DND-41 (cell line): ENCODE data around the gene COL15A1.

Experiments used
- ATAC-seq: fragments of 200-7000 bp; cut with Tn5 transposase; 3 replicates; pipeline ENCODE4 v1.9.1; 2021; ENCODE audit warnings: low read depth; ENCODE audit not compliant: insufficient read depth
- DNase-seq: peaks from one replicate; pipeline ENCODE4 v3.0.0-alpha.2; 2020
- H2AFZ ChIP-seq: 2 replicates; pipeline ENCODE4 v1.6.0; 2012; ENCODE audit warnings: low read depth, low read length
- H3K27ac ChIP-seq: 2 replicates; pipeline ENCODE4 v1.5.1; 2012; ENCODE audit warnings: low read length, inconsistent platforms
- H3K27me3 ChIP-seq: fragments of 200-600 bp; sonication (generic); 2 replicates; pipeline ENCODE4 v1.6.0; 2012; ENCODE audit warnings: low read length, mild to moderate bottlenecking, inconsistent platforms; ENCODE audit not compliant: insufficient read depth, poor library complexity
- H3K36me3 ChIP-seq: 2 replicates; pipeline ENCODE4 v1.5.1; 2012; ENCODE audit warnings: low read length, inconsistent platforms; ENCODE audit not compliant: insufficient read depth
- H3K4me1 ChIP-seq: 2 replicates; pipeline ENCODE4 v1.5.1; 2012; ENCODE audit warnings: mild to moderate bottlenecking, low read length; ENCODE audit not compliant: insufficient read depth
- H3K4me2 ChIP-seq: 2 replicates; pipeline ENCODE4 v1.6.0; 2012; ENCODE audit warnings: mild to moderate bottlenecking, moderate library complexity, low read length, inconsistent platforms; ENCODE audit not compliant: insufficient read depth
- H3K4me3 ChIP-seq, 2 experiments: fragments of 200-600 bp in 1 of 2; shearing (Covaris generic) in 1 of 2; 2 replicates each; pipeline ENCODE4 v1.5.1; 2012 to 2016; ENCODE audit warnings: inconsistent platforms in 2 of 2, low read length in 2 of 2, mild to moderate bottlenecking in 2 of 2, low read depth in 1 of 2, moderate library complexity in 1 of 2
- H3K79me2 ChIP-seq: 2 replicates; pipeline ENCODE4 v1.6.0; 2012; ENCODE audit warnings: low read length, inconsistent platforms; ENCODE audit not compliant: insufficient read depth
- H3K9ac ChIP-seq: 2 replicates; pipeline ENCODE4 v1.6.0; 2012; ENCODE audit warnings: low read depth, mild to moderate bottlenecking, inconsistent platforms, low read length, moderate library complexity
- H3K9me3 ChIP-seq: 2 replicates; pipeline ENCODE4 v1.5.1; 2012; ENCODE audit warnings: low read length, moderate library complexity, mild to moderate bottlenecking, inconsistent platforms; ENCODE audit not compliant: insufficient read depth, severe bottlenecking
- H4K20me1 ChIP-seq: 2 replicates; pipeline ENCODE4 v1.6.0; 2012; ENCODE audit warnings: low read length; ENCODE audit not compliant: insufficient read depth
- EZH2 ChIP-seq: IDR thresholded peaks from 3 replicates; pipeline ENCODE4 v1.6.1; 2012; ENCODE audit warnings: borderline replicate concordance, low read depth, mild to moderate bottlenecking, moderate library complexity, low read length, inconsistent platforms; ENCODE audit not compliant: severe bottlenecking
- TF ChIP-seq, protein P1 (sequence below): IDR thresholded peaks from 2 replicates; pipeline ENCODE4 v1.5.1; 2012; ENCODE audit warnings: borderline replicate concordance, low read length, moderate library complexity, mild to moderate bottlenecking; ENCODE audit not compliant: poor library complexity, severe bottlenecking; ENCODE audit errors: extremely low read depth

Gene COL15A1

DNA sequence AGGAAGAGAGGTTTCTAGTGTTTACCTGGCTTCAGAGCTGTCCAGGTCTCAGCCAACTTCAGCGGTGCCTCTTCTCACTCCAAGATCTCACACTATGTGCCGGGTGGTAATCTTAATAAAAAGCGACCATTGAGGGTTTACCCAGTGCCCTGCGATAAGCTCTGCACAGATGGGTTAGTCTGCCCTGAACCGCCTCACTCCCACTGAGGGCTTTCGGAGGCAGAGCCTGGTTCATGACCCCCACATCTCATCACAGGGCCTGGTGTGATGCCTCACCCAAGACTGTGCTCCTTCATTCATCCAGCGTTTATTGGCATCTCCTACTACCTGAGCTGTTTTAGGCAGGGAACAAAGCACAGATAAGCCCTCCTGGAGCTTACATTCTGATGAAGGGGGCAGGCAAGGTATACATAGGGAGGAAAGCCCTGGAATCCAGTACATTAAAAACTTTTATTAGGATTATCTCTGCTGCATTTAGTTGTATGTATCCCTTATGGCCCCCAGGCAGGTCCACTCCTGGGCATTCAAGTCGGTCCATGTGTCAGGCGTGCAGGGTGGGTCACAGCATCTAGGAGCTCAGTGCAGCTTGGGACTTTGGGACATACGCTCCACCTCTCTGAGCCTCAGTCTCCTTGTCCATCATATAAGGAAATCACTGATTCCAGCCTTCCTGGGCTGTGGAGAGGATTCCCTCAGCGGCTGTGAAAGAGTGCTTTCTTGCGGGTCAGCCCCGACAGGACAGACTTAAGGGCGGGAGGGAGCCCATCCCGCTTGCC is 613 bp upstream of the COL15A1 start:
- Histone ChIP-seq H2AFZ (no peak overlapping the region), H3K9me3 (no peaks in the 10 kb centered on the region), H3K79me2 (no peaks in the 10 kb centered on the region), H3K4me1 (no peaks in the 10 kb centered on the region), H3K27ac (no peak overlapping the region), H4K20me1 (no peaks in the 10 kb centered on the region), H3K4me3 (no peak overlapping the region), H3K27me3 (peaks cover 4% of the 10 kb centered on the region), H3K9ac (no peak overlapping the region), H3K36me3 (no peaks in the 10 kb centered on the region), H3K4me2 (no peak overlapping the region)
- DNase-seq, result no peak
- TF ChIP-seq, protein P1, sequence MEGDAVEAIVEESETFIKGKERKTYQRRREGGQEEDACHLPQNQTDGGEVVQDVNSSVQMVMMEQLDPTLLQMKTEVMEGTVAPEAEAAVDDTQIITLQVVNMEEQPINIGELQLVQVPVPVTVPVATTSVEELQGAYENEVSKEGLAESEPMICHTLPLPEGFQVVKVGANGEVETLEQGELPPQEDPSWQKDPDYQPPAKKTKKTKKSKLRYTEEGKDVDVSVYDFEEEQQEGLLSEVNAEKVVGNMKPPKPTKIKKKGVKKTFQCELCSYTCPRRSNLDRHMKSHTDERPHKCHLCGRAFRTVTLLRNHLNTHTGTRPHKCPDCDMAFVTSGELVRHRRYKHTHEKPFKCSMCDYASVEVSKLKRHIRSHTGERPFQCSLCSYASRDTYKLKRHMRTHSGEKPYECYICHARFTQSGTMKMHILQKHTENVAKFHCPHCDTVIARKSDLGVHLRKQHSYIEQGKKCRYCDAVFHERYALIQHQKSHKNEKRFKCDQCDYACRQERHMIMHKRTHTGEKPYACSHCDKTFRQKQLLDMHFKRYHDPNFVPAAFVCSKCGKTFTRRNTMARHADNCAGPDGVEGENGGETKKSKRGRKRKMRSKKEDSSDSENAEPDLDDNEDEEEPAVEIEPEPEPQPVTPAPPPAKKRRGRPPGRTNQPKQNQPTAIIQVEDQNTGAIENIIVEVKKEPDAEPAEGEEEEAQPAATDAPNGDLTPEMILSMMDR, result no peak
- no peak for TF ChIP-seq EZH2
- ATAC-seq, result no peak

DNA sequence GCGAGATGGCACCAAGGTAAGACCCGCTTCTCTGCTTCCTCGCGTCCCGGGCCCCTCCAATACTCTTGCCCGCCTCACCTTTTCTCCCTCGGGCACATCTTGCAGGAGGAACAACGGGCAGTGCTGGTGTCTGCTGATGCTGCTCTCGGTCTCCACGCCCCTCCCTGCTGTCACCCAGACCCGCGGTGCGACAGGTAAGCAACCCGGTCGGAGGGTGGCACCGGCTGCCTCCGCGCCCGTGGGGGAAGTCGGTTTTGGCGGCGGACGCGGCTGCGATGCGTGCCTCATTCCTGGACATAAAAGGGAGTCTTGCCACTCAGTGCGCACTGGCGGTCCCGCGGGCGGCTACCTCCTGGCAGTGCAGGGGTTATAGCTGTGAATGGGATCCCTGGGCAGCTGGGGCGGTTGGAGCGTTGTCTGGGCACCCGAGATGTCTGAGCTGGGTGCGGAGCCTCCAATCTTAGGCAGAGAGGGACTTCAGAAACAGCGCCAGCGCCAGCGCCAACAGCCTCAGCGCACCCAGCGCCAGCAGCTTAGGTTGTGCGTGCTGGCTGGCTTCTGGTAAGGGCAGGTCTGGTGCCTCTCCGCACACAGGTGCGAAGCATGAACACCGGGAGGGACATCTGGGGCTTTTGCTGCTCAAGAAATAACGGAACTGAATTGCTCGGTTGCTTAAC is 488 bp downstream of the COL15A1 start:
- Histone ChIP-seq H3K9me3 (no peaks in the 10 kb centered on the region), H3K4me1 (no peaks in the 10 kb centered on the region), H3K27me3 (peaks cover 4% of the 10 kb centered on the region), H3K4me3 (no peak overlapping the region), H3K36me3 (no peaks in the 10 kb centered on the region), H4K20me1 (no peaks in the 10 kb centered on the region), H3K79me2 (no peaks in the 10 kb centered on the region), H3K4me2 (no peak overlapping the region), H3K27ac (no peak overlapping the region), H2AFZ (no peak overlapping the region), H3K9ac (no peak overlapping the region)
- TF ChIP-seq, protein P1, result no peak
- no peak for TF ChIP-seq EZH2
- no peak for ATAC-seq
- DNase-seq, result no peak

DNA sequence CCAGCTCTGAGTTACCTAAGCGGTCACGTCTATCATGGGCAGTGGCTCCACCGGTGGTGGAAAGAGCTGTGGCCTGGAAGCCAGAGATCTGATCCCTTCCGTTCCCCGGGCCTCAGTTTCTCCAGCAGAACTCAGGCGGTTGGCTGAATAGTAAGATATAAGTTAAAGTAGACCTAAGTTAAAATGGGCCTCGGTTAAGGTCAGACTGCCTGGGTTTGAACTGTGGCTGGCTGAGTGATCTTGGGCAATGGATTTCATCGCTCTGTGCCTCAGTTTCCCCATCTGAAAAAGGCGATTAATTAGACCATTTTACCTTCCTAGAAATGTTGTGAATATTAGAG is 997 bp downstream of the COL15A1 start:
- ATAC-seq (no peak), DNase-seq (no peak)
- Histone ChIP-seq H4K20me1 (no peaks in the 10 kb centered on the region), H2AFZ (no peak overlapping the region), H3K4me3 (no peak overlapping the region), H3K36me3 (no peaks in the 10 kb centered on the region), H3K9ac (no peak overlapping the region), H3K27ac (no peak overlapping the region), H3K4me2 (no peak overlapping the region), H3K27me3 (peaks cover 4% of the 10 kb centered on the region), H3K79me2 (no peaks in the 10 kb centered on the region), H3K4me1 (no peaks in the 10 kb centered on the region), H3K9me3 (no peaks in the 10 kb centered on the region)
- TF ChIP-seq, protein P1, result no peak
- TF ChIP-seq EZH2, result no peak
